GM21381 (cell line): Measurements from ENCODE around the gene CYP4F2.
"Not testable (repeated sequence)": the region's sequence is repeated elsewhere in the genome, so short reads cannot be mapped to it uniquely, and the experiment has no call there.

Experiments used
- ATAC-seq: cut with Tn5 transposase; IDR thresholded peaks from one replicate; pipeline ENCODE4 v1.9.1; 2021; ENCODE audit warnings: mild to moderate bottlenecking, moderate library complexity; ENCODE audit not compliant: unreplicated experiment

CYP4F2 gene

DNA sequence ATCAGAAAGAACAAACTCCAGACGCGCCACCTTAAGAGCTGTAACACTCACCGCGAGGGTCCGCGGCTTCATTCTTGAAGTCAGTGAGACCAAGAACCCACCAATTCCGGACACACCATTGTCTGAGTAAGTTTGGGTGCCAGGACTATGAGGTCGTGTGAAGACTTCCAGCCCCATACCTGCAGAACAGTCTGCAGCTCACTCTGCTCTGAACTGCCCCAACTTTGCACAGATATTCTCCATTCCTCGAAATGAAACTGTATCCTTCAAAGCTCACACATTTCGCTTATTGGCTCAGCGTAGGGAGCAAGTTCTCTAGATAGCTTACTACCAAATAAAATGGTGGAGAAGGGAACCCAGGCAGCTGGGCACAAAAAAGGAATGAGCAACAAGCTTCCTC, 2.6 kb upstream of the CYP4F2 start:
- ATAC-seq, result no peak

DNA sequence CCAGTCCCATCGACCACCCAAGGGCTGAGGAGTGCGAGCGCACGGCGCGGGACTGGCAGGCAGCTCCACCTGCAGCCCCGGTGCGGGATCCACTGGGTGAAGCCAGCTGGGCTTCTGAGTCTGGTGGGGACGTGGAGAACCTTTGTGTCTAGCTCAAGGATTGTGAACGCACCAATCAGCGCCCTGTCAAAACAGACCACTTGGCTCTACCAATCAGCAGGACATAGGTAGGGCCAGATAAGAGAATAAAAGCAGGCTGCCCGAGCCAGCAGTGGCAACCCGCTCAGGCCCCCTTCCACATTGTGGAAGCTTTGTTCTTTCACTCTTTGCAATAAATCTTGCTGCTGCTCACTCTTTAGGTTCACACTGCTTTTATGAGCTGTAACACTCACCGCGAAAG, 2.2 kb upstream of the CYP4F2 start:
- ATAC-seq, result not testable (repeated sequence)

DNA sequence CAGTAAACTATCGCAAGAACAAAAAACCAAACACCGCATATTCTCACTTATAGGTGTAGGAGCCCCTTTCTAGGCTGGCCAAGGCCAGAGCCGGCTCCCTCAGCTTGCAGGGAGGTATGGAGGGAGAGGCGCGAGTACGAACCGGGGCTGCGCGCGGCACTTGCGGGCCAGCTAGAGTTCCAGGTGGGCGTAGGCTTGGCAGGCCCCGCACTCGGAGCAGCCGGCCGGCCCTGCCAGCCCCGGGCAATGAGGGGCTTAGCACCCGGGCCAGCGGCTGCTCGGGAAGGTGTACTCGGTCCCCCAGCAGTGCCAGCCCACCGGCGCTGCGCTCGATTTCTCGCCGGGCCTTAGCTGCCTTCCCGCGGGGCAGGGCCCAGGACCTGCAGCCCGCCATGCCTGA, 1.7 kb upstream of the CYP4F2 start:
- ATAC-seq, result not testable (repeated sequence)

DNA sequence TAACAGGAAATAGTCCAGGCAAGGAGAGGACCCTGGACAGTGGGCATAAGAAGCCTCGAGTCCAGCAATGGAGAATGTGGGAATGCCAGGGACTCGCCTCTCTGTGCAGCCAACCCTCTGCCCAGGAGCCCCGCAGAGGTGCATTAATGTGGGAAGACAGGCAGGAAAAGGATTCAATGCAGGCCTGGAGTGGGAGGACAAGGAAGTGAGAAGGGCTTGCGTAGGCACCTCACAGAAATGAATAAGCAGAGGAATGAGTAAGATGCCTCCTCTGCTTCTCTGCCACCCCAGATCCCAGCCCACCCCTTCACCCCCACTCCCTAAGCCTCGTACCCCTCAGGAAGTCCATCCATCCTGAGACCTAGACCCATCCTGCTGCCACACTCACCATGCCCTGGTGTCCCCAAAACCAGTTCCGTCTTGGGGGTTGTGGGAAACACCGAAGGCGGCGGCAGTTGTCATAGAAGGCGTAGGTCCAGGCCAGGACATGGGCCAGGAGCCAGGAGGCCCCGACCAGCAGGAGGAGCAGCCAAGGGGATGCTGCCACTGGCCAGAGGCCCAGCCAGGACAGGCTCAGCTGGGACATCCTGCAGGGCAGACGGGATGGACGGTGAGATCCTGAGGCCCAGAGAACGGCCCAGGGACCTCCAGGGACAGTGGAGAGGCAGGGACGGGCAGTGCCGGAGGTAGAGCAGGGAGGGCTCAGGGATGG, 692 bp downstream of the CYP4F2 start:
- no peak for ATAC-seq

DNA sequence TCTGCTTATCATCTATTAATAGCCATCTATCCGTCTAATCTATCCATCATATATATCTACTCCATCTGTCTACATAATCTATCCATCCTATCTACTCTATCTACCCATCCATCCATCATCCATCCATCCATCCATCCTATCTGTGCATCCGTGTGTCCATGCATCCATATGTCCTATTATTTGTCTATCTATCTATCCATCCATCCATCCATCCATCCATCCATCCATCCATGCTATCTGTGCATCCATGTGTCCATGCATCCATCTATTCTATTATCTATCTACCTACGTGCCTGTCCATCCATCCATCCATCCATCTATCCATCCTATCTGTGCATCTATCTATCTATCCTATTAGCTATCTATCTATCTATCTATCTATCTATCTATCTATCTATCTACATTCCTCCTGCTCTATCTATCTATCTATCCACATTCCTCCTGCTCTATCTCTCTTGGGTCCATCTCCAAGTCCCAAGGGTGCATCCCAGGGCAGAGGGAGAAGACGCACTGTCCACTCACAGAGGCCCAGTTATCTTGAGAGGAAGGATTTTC, 1.9 kb downstream of the CYP4F2 start:
- ATAC-seq, result no peak

DNA sequence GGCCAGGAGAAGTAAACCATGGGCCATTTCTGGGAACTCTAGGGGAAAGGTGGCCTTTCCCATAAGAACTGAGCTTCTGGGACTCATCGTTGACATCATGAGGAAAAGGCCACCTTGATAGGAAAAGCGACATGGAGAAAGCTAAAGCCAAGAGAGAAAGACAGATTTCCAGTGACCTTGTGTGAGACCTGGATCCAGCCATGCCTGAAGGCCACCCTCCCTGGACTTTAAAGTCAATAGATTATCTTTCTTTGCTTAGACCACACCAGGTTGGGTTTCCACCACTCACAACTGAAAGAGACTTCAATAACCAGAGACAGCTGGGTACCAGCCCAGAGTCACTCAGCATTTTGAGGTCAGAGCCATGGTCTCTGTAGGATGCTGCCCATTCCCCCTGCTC, 3.5 kb downstream of the CYP4F2 start:
- ATAC-seq, result no peak

DNA sequence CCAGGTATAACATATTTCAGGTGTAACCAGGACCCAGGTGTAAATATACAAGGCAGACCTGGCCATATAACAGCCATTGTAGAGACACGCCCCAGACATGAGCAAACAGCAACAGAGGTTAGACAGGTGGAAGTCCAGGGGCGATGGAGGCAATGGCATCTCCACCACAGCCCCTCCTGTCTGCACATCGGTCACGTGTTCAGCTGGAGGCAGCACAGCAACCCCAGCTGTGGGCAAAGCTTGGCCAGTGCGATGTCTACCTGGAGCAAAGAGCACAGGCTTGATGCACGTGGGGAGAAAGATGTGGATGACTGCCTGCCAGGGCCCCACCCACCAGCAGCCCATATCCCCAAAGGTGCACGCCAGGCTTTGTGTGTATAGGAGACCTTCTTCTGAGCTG, 4.4 kb downstream of the CYP4F2 start:
- no peak for ATAC-seq

DNA sequence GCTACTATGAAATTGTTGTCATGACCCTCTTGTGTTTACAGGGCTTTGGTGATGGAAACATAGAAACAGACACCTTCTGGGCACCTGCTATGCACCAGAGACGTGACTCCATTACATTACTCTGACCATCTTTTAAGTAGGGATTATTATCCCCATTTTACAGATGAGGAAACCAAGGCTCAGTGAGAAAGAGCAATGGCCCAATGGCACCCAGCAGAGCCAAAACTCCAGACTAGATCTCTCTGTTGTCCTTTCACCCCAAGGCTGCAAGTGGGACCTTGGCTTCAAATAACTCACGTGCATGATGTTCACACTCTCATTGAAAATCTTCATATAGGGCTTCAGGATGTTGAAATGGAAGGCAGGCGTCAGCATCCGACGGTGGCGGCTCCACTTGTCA, 5.9 kb downstream of the CYP4F2 start:
- no peak for ATAC-seq

DNA sequence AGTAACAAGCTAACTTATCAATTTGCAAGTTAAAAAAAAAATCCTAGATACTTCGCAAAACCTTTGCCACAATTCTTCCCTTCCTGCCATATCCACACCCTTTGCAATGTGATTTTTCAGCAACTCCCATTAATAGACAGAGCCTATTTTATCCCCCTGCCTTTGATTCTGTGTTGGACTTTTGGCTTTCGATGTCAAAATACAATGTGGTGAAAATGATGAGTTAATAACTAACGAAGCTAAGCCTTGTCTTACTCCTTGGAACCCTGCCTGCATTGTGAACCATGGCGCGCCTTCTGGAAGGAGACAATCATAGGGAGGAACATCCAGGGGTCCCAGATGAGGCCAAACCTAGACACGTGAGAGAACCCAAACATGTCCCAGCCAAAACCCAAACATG, 6.4 kb downstream of the CYP4F2 start:
- ATAC-seq, result no peak

DNA sequence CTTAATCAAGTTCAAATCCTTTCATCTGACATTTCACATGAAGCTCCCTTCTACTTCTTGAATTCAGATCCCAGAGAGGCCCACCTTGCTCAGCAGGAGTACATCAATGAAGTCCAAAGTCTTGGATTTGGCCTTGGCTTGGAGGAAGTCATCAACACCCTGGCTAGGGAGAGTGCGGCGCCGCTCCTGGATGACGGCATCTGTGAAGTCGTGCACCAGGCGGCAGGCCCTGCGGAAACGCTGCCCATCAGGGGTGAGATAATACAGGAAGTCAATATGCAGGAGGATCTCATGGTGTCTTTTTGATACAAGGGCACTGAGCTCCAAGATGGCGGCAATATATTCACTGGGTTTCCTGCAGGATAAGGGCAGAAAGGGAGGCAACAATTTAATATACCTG, 8.5 kb downstream of the CYP4F2 start:
- ATAC-seq, result not testable (repeated sequence)

DNA sequence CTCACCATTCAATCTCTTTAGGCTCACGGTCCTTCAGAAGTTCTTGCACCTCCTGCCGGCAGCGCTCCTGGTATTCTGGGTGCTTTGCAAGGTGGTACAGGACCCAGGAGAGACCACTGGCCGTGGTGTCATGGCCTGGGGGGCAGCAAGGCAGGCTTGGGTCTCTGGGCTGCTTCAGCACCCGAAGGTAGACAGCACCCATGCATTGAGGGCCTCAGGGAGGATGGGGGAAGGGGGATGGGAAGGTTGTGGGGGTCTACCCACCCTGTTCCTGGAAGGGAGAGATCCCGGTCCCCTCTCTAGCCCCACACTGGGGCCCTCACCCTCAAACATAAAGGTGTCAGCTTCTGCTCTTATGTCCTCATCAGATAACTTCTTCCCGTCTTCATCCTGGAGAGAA, 12.0 kb downstream of the CYP4F2 start:
- no peak for ATAC-seq

DNA sequence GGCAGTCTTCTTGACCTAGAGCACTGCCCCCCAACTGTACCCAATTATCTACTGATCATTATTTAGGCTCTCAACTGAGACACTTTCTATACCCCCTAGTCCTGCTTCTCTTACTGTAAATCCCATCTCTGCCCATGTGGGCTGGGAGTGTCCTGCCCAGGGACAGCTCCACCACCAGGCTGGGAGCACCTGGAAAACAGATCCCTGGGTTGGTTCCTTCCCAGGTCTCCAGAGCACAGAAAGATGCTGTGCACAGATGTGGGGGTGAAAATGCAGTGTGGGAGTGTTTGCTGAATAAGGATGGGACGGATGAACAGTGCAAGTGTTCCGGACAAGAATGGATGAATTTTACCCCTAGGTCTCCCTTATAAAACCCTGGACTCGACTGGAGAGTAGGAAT, 12.7 kb downstream of the CYP4F2 start:
- no peak for ATAC-seq

DNA sequence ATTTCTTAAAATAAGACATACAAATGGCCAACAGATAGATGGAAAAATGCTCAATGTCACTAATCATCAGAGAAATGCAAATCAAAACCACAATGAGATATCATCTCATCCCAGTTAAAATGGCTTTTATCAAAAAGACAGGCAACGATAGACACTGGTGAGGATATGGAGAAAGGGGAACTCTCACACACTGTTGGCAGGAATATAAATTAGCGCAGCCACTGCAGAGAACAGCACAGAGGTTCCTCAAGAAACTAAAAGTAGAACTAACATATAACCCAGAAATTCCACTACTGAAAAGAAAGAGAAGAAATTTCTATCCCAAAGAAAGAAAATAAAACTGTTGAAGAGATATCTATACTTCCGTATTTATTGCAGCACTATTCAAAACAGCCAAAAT, 14.5 kb downstream of the CYP4F2 start:
- not testable (repeated sequence) for ATAC-seq

DNA sequence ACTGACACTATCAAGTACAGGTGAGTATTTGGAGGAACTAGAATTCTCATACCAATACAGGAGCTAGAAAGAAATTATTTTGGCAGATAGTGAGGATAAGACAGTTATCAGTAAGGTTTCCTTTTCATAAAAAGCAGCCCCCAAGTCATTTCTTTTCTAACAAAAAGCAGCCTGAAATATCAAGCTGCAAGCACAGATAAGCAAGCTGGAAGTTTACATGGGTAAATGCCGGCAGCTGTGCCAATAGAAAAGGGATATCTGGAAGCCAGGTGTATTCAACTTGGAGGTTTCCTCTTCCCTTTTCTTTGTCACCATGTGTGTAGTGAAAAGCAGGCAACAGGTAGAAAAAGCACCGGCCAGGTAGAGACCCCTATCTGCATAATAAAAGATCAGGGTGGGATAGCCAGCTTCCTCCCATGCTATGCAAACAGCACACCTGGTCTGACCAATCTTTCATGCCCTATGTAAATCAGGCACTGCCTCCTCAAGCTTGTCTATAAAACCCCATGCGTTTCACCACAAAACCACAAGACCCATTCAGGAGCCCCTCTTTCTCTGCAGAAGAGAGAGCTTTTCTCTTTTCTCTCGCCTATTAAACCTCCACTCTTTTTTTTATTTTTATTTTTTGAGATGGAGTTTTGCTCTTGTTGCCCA, 22.9 kb downstream of the CYP4F2 start:
- no peak for ATAC-seq

DNA sequence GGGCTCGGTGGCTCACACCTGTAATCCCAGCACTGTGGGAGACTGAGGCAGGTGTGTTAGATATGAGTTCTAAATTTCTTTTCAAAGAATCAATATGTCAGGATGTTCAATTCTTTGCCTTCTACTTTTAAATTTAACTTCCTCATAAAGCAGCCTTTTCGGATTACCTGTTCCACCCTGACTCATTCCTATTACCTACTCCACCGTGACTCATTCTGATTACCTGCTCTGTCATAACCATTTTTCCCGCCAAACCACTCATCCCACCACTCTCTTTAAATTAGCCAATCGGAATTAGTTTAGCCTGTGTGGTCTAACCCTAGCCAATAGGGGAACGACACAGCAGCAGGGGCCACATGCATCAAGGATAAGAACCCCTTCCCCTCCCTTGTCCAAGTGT, 24.1 kb downstream of the CYP4F2 start:
- ATAC-seq, result not testable (repeated sequence)

DNA sequence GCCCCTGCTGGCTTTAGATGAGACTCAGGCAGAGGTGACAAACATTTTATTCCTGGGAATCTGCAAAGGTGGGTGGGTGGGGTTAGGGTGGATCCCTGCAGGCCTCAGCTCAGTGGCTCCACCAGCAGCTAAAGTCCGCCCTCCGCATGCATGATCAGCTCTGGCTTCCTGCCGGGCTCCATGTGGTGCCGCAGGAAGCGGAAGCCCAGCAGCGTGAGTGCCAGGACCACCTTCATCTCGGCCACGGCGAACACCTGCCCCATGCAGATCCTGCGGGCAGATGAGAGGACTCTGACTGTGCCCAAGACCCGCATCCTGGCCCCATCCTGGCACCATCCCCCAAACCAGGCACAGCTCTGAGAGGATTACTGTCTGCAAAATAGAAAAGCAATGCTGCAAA, 26.3 kb downstream of the CYP4F2 start:
- ATAC-seq, result no peak

DNA sequence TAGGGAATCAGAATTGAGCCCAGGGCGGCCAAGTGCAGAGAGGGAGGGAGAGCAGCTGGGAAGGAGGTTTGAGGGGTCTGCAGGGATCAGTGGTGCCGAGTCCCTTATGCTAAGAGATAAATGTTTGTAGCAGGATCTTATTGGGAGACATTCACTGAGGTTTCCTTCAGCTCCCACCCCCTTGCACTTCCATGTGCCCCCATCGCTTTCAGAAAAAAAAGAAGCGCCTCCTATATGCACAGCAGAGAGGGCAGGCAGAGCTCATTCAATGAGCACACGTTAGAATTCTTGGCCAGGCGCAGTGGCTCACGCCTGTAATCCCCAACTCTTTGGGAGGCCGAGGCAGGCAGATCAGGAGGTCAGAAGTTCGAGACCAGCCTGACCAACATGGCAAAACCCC, 28.0 kb downstream of the CYP4F2 start:
- no peak for ATAC-seq

DNA sequence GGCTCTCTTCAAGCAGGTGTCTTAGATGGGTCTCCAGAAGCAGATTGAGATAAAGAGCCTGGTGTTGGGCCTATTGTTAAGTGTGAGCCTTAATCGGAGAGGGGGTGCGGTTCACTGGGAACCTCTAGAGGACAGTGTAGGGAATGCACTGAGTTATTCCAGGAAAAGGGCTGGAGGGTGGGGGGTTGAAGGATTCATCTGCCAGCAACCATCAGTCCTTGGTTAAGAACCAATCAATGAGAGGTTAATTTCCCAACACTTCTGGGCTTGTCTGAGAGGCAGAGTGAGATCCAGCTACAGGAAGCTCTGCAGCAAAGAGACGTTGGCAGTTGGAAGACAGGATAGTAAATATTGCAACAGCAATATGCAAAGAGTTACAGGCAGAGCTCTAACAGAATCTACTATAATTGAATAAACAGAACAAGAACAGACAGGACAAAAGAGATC, 28.7 kb downstream of the CYP4F2 start:
- no peak for ATAC-seq

DNA sequence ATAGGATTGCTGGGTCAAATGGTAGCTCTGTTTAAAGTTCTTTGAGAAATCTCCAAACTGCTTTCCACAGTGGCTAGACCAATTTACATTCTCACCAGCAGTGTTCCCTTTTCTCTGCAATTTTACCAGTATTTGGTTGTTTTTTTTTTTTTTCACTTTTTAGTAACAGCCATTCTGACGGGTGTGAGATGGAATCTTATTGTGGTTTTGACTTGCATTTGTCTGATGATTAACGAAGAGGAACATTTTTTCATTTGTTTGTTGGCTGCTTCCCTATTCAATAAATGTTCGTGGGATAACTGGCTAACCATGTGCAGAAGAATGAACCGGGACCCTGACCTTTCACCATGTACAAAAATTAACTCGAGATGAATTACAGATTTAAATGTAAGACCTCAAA, 31.2 kb downstream of the CYP4F2 start:
- ATAC-seq, result no peak

DNA sequence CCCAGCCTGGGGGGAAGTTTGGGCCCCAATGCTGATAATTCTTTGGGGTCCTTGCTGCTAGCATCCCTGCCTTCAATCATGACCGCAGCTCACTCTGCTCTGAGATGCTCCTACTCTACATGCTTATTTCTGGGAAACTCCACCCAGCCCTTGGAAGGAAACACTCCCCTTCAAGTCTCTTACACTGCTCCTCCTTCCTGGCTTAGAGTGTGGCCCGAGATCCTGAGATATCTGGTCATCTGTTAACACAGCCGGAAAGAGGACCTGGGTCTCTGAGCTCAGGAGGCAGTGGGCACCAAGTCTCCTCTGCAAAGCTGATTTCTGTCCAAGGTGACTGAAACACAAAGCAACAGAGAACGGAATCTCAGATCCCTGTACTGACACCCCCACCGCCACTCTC, 33.0 kb downstream of the CYP4F2 start:
- ATAC-seq, result no peak

DNA sequence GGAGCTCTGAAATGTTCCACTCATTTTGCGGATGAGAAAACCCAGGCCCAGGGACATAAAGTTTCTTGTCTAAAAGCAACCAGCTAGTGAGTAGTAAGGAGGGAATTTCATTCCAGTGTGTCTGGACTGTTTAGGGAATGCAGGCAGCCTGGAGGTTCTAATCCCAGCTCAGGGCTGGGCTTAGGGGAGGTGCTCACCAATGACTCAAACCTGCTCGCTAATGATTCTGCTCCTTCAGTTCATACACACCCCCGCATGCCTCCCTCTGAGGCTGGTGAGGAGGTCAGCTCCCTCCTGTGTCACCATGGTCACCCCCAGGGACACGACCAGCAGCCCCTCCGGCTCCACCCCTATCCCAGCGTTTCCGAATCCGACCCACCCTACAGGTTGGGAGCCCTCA, 34.6 kb downstream of the CYP4F2 start:
- ATAC-seq, result no peak

DNA sequence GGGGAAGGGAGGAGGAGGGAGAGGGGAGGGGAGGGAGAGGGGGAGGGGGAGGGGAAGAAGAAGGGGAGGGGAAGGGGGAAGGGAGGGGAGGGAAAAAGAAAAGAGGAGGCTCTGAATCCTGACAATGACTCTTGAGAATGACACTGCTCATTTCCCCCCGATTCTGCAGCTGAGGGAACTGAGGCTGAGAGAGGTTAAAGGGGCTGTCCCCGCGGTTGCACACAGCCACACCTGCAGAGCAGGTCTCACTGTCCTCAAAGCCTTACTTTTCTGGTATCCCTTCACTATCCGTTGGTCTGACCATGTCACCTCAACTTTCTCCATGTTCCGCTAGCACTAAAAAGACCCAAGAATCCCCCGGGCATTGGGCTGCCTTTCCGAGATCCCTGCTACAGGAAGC, 35.4 kb downstream of the CYP4F2 start:
- no peak for ATAC-seq
